HepG2 (cell line): ENCODE data around the gene C16orf95. TPM values are rescaled to one million over a fixed set of nuclear protein-coding genes. Genes with fewer than 3 reads are reported as not detected.
A peak's percentile ranks its signal among the peaks of the same experiment; 100 is the strongest.

Experiments
- ATAC-seq: fragments of 200-7000 bp; cut with Tn5 transposase; 3 replicates; pipeline ENCODE4 v1.9.1; 2020; ENCODE audit warnings: mild to moderate bottlenecking, moderate library complexity
- BruUV-seq: library from RNA; stranded (reverse); fragments of 400-500 nt; replicated peaks from 2 replicates; lab custom pipeline; 2021; lab: Mats Ljungman, UMichigan
- CTCF ChIA-PET: fragments of 300-600 bp; formaldehyde crosslinking; extraction: SDS; loops from one replicate; lab custom pipeline; 2021; ENCODE audit warnings: low total read pairs, inconsistent platforms, low intra/inter-chr PET ratio; lab: Yijun Ruan, JAX
- POLR2A ChIA-PET: fragments of 350-600 bp; sonication (Branson Sonifier 250); formaldehyde crosslinking; loops from one replicate; lab custom pipeline; 2020; ENCODE audit warnings: antibody characterized with exemption, inconsistent platforms; lab: Yijun Ruan, JAX
- DNase-seq: peaks from one replicate; pipeline ENCODE4 v3.0.0-alpha.2; 2015; ENCODE audit warnings: low spot score
- FAIRE-seq: peaks from 3 replicates; lab custom pipeline; 2011; peaks lifted over from hg19 to GRCh38; lab: Jason Lieb, UNC
- H2AFZ ChIP-seq: one replicate; pipeline ENCODE4 v1.6.1; 2011; ENCODE audit warnings: low read length, inconsistent platforms
- H3K27ac ChIP-seq: fragments of 300-600 bp; 3 replicates; pipeline ENCODE4 v1.8.0; 2011; ENCODE audit warnings: mixed run types, mild to moderate bottlenecking, mixed read lengths, low read length, inconsistent platforms; ENCODE audit not compliant: insufficient read depth; ENCODE audit errors: extremely low read length
- H3K27me3 ChIP-seq, 2 experiments: fragments of 200-600 bp in 1 of 2; 2 replicates in 1 of 2; 3 replicates in 1 of 2; pipeline versions ENCODE4 v1.6.0 to v1.8.0; 2011; ENCODE audit warnings: low read length in 2 of 2, mild to moderate bottlenecking in 2 of 2, moderate library complexity in 2 of 2, inconsistent platforms in 1 of 2; ENCODE audit not compliant: insufficient read depth in 2 of 2, control insufficient read depth in 1 of 2
- H3K36me3 ChIP-seq, 2 experiments: fragments of 200-600 bp in 1 of 2; replicated peaks in 1 of 2; 2 replicates in 1 of 2; 3 replicates in 1 of 2; pipeline versions ENCODE4 v1.5.1 to v1.8.0; 2011; ENCODE audit warnings: low read length in 2 of 2, inconsistent platforms in 1 of 2; ENCODE audit not compliant: insufficient read depth in 2 of 2, control insufficient read depth in 1 of 2
- H3K4me1 ChIP-seq: 2 replicates; pipeline ENCODE4 v1.5.1; 2012; ENCODE audit warnings: low read length, inconsistent platforms; ENCODE audit not compliant: insufficient read depth
- H3K4me2 ChIP-seq: 2 replicates; pipeline ENCODE4 v1.6.0; 2011; ENCODE audit warnings: low read depth, low read length, inconsistent platforms
- H3K4me3 ChIP-seq, 3 experiments: fragments of 200-600 bp in 1 of 3; sonication (generic), shearing (Covaris generic) in 1 of 3; replicated peaks in 1 of 3; 2 replicates each; pipeline ENCODE4 v1.5.1; 2011 to 2016; ENCODE audit warnings: low read length in 3 of 3, inconsistent platforms in 2 of 3, low read depth in 2 of 3, mild to moderate bottlenecking in 2 of 3, control low read depth in 1 of 3, mixed read lengths in 1 of 3; ENCODE audit not compliant: insufficient read depth in 1 of 3
- H3K79me2 ChIP-seq: one replicate; pipeline ENCODE4 v1.6.1; 2011; ENCODE audit warnings: low read length, inconsistent platforms; ENCODE audit not compliant: insufficient read depth
- H3K9ac ChIP-seq: 2 replicates; pipeline ENCODE4 v1.6.0; 2011; ENCODE audit warnings: mild to moderate bottlenecking, low read depth, low read length, inconsistent platforms; ENCODE audit not compliant: insufficient read depth
- H3K9me3 ChIP-seq: 2 replicates; pipeline ENCODE4 v1.5.1; 2012; ENCODE audit warnings: mild to moderate bottlenecking, low read length
- H4K20me1 ChIP-seq: 2 replicates; pipeline ENCODE4 v1.6.0; 2011; ENCODE audit warnings: inconsistent platforms, mild to moderate bottlenecking, low read length, moderate library complexity; ENCODE audit not compliant: insufficient read depth
- AGO2 ChIP-seq: fragments of 200-400 bp; formaldehyde crosslinking; optimal IDR thresholded peaks from 2 replicates; pipeline ENCODE3; 2017; ENCODE audit warnings: mild to moderate bottlenecking, low read depth, low read length, moderate library complexity
- NR0B2 ChIP-seq: sonication (generic); formaldehyde crosslinking; IDR thresholded peaks from 2 replicates; pipeline ENCODE4 v1.4.0; 2020; ENCODE audit warnings: mild to moderate bottlenecking, missing genetic modification reagents
- PAF1 ChIP-seq: IDR thresholded peaks from 2 replicates; pipeline ENCODE4 v1.6.1; 2016; ENCODE audit warnings: missing genetic modification reagents, missing compliant biosample characterization
- POLR2A ChIP-seq, 2 experiments: IDR thresholded peaks; 2 replicates each; pipeline ENCODE4 v1.6.1; 2011; ENCODE audit warnings: low read depth in 2 of 2, low read length in 2 of 2, mild to moderate bottlenecking in 1 of 2, moderate library complexity in 1 of 2; ENCODE audit not compliant: insufficient read depth in 1 of 2
- RAD21 ChIP-seq: fragments of 450-650 bp; formaldehyde crosslinking; IDR thresholded peaks from 2 replicates; pipeline ENCODE4 v1.5.0; 2020; ENCODE audit warnings: mild to moderate bottlenecking
- RBM22 ChIP-seq: fragments of 200-400 bp; formaldehyde crosslinking; optimal IDR thresholded peaks from 2 replicates; pipeline ENCODE3; 2017; ENCODE audit warnings: mild to moderate bottlenecking, low read length, moderate library complexity
- THAP7 ChIP-seq: sonication (generic); formaldehyde crosslinking; IDR thresholded peaks from 2 replicates; pipeline ENCODE4 v1.8.1; 2023; ENCODE audit warnings: mild to moderate bottlenecking, missing genetic modification reagents
- WGBS: methylation state at CpG from one replicate; pipeline ENCODE4 v1.1.6; 2017; ENCODE audit warnings: low lambda C conversion rate; 5-methylcytosine and 5-hydroxymethylcytosine counted together
- in situ Hi-C: cut with HindIII; loops from 2 replicates; pipeline ENCODE4 v1.10.0; 2017; ENCODE audit warnings: low pct_unique_long_range_greater_than_20kb; ENCODE audit not compliant: extremely low pct_ligation_motif_present
- intact Hi-C: fragments of 100-400 bp; cut with micrococcal nuclease; formaldehyde crosslinking; loops from one replicate; pipeline ENCODE4 v1.10.0; 2022; ENCODE audit not compliant: unreplicated experiment
- polyA plus RNA-seq, 8 experiments: library from polyadenylated mRNA; depleted of rRNA in 3 of 8; stranded (reverse) in 7 of 8; unstranded in 1 of 8; fragments of >200 nt; fragmentation: Illumina TruSeq in 4 of 8; extraction: Trizol in 4 of 8; gene quantifications; 2 replicates each; pipeline versions ENCODE4 v1.2.1 to v1.2.3, GENCODE V29; 2011 to 2016; ENCODE audit warnings: low read depth in 4 of 8, missing spikeins in 1 of 8, mixed read lengths in 1 of 8; ENCODE audit not compliant: insufficient read depth in 1 of 8
- total RNA-seq, 5 experiments: library from RNA; depleted of rRNA; stranded (reverse); fragments of >200 nt; fragmentation: Illumina TruSeq; extraction: Trizol; gene quantifications; 2 replicates each; pipeline ENCODE4 v1.2.3, GENCODE V29; 2016; ENCODE audit warnings: low read depth in 1 of 5

The C16orf95 gene
- total and polyA plus RNA-seq, 2 of the 13 experiments (the other 11 are each of a cell fraction or from before 2014, with no cell fraction given): 2.8 to 8.6 TPM

GRCh38 chr16:87330257-87330624, 13.0 kb upstream of the C16orf95 start:
- H3K36me3 ChIP-seq: peaks cover 70 to 88% of the 10 kb centered on the region in 2 experiments
- intact Hi-C loops: no loop called here
- CTCF ChIA-PET: no interaction called here
- no TSS peak for BruUV-seq
- WGBS: 98% methylated on average over 11 of the region's 11 CpGs
- 0 out of 4 replicates have a peak, but pooled peaks of 1 of the 2 experiments have one; percentile 11 for TF ChIP-seq POLR2A (IDR thresholded peaks at IDR 0.05; ENCODE audit: insufficient read depth in 1 of 2, low read depth in 2 of 2, low read length in 2 of 2)
- TF ChIP-seq THAP7 (CRISPR knock-in tag): peak; percentile 13; the same call in 1 of the 2 replicates
- TF ChIP-seq RBM22: peak; percentile 0
- TF ChIP-seq RAD21 (CRISPR knock-in tag): no peak
- no peak for TF ChIP-seq NR0B2 (CRISPR knock-in tag)
- 0 out of 2 replicates have a peak, but pooled peaks have one; percentile 68 for TF ChIP-seq PAF1 (CRISPR knock-in tag)
- peak; percentile 85 for TF ChIP-seq AGO2
- TF ChIP-seq, all 625 proteins: peak for 5
- Histone ChIP-seq H3K27ac (no peak overlapping the region), H3K27me3 (no peaks in the 10 kb centered on the region), H4K20me1 (peaks cover 88% of the 10 kb centered on the region), H3K4me3 (no peak overlapping the region), H3K4me2 (no peak overlapping the region), H3K4me1 (no peaks in the 10 kb centered on the region), H3K9me3 (no peaks in the 10 kb centered on the region), H2AFZ (no peak overlapping the region), H3K9ac (no peak overlapping the region), H3K79me2 (peaks cover 11% of the 10 kb centered on the region)
- in situ Hi-C loops: no loop called here
- DNase-seq: no peak
- POLR2A ChIA-PET: no interaction called here
- no peak for ATAC-seq
- FAIRE-seq: no peak
